ENCODE data around the gene BICD2.

GRCh38 chr9:92729735-92730155 lies 34.9 kb downstream of the BICD2 start:
- TF ChIP-seq EZH2phosphoT487 (conservative IDR thresholded peaks at IDR 0.05; ENCODE audit: low read length) (no peak), CTCF (IDR thresholded peaks at IDR 0.05; ENCODE audit: insufficient read depth, low read length, poor library complexity, severe bottlenecking) (no peak)
